NCI-H2227 (cell line): ENCODE data around the gene ESRRB.
A peak's percentile ranks its signal among the peaks of the same experiment; 100 is the strongest.

Experiments used
- DNase-seq: peaks from one replicate; lab custom pipeline; 2025; ENCODE audit not compliant: unreplicated experiment; lab: John Stamatoyannopoulos, UW

The ESRRB gene

DNA sequence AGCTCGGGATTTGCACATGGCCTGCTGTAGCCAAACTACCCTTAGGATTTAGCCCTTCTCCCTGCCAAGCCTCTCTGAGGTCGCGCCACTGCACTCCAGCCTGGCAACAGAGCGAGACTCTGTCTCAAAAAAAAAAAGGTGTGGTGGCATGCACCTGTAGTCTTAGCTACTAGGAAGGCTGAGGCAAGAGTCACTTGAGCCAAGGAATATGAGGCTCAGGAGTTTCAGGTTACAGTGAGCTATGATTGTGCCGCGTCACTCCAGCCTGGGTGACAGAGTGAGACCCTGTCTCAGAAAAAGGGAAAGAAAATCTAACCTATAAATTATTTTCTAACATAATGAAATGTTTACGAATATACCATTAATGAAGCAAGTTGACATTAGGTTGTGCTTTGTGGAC, 29.7 kb downstream of the ESRRB start:
- DNase-seq, result no peak

GRCh38 chr14:76407449-76408150, 31.7 kb downstream of the ESRRB start:
- no peak for DNase-seq

- no peak for DNase-seq
Measured at GRCh38 chr14:76408877-76409276, 32.9 kb downstream of the ESRRB start.

GRCh38 chr14:76412501-76412900, 36.6 kb downstream of the ESRRB start:
- no peak for DNase-seq

- no peak for DNase-seq
Measured at GRCh38 chr14:76413106-76413961, 37.4 kb downstream of the ESRRB start.

GRCh38 chr14:76413962-76414600, 38.1 kb downstream of the ESRRB start:
- peak; percentile 58 for DNase-seq

GRCh38 chr14:76419399-76419798, 43.5 kb downstream of the ESRRB start:
- no peak for DNase-seq

- DNase-seq, result no peak
Measured at GRCh38 chr14:76420827-76421226, 44.9 kb downstream of the ESRRB start.

GRCh38 chr14:76421662-76422061, 45.7 kb downstream of the ESRRB start:
- DNase-seq, result no peak

DNA sequence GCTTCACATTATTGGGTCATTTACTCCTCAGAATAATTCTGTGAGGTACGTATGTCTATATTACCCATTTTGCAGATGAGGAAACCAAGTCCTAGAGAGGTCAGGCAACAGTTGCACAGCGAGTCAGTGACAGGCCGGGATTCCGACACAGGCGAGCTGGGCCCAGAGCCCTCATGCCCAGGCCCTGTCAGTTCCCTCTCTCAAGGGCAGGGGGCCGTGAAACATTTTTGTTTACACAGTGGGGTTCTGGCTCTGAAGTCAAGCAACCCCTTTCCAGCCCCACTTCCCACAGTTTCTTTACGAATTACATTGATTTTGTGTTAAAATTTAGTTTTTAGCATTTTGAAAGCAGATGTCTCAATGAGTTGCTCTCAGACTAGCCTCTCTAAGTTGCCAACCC, 46.7 kb downstream of the ESRRB start:
- no peak for DNase-seq

DNA sequence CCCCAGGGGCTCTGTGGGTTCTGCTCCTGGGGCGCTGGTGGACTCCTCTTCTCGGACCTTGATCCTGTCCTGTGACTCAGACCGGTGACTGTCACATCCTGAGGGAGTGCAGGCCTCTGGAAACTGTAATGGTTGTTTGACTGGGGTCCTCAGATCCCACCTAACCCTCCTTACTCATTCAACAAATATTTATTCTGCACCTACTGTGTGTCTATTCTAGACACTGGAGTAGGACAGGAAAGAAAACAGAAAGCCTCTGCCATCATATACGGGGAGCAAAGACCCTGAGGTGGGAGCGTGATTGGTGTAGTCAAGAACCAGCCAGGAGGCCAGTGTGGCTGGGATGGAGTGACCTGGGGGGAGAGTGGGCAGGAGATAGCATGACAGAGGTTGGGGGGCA, 47.6 kb downstream of the ESRRB start:
- no peak for DNase-seq

- no peak for DNase-seq
Measured at GRCh38 chr14:76424359-76424758, 48.4 kb downstream of the ESRRB start.

DNA sequence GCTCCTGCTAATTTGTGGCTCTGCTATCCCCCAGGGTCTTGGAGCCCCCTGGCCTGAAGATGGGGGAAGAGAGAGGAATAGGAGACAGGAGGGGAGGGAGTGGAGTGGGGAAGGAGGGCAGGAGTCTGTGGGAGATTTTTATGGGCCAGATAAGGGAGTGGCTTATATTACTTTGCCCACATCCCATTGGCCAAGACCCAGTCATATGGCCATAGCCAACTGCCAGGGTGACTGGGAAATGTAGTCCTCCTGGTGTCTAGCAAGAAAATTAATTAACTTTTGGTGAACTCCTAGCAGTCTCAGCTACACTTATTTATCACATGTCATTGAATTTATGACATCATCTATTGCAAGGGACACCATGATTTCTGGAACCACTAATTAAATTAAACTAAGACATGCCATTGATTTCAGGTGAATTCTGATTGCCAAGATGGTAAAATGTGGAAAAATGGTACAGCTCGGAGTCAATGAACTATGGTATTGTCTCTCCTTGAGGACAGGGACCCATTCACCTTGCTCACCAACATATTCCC, 50.3 kb downstream of the ESRRB start:
- DNase-seq, result no peak

GRCh38 chr14:76428611-76429010, 52.7 kb downstream of the ESRRB start:
- no peak for DNase-seq

- no peak for DNase-seq
Measured at GRCh38 chr14:76430017-76430416, 54.1 kb downstream of the ESRRB start.

GRCh38 chr14:76430475-76430980, 54.6 kb downstream of the ESRRB start:
- DNase-seq, result no peak

GRCh38 chr14:76431538-76431937, 55.6 kb downstream of the ESRRB start:
- DNase-seq, result no peak

GRCh38 chr14:76432827-76433752, 57.2 kb downstream of the ESRRB start:
- DNase-seq, result no peak

- DNase-seq, result no peak
Measured at GRCh38 chr14:76434220-76434619, 58.3 kb downstream of the ESRRB start.

GRCh38 chr14:76439237-76439775, 63.4 kb downstream of the ESRRB start:
- DNase-seq, result no peak
